Neutrophil (primary cell): Measurements from ENCODE around the gene INTS6.

ENCODE experiments used
- H3K27ac ChIP-seq: fragments of 200-600 bp; sonication (generic); 2 replicates; pipeline ENCODE4 v1.5.1; 2016; ENCODE audit warnings: mild to moderate bottlenecking, moderate library complexity
- H3K27me3 ChIP-seq: fragments of 200-600 bp; sonication (generic); 2 replicates; pipeline ENCODE4 v1.6.0; 2016; ENCODE audit warnings: mild to moderate bottlenecking
- H3K36me3 ChIP-seq: fragments of 200-600 bp; sonication (generic); 2 replicates; pipeline ENCODE4 v1.5.1; 2017
- H3K4me1 ChIP-seq, 2 experiments: fragments of 200-600 bp in 1 of 2; sonication (generic) in 1 of 2; 1 replicate in 1 of 2; 2 replicates in 1 of 2; pipeline versions ENCODE4 v1.5.1 to v1.6.1; 2013 to 2016; ENCODE audit warnings: low read depth in 1 of 2, low read length in 1 of 2, mild to moderate bottlenecking in 1 of 2, moderate library complexity in 1 of 2; ENCODE audit not compliant: control insufficient read depth in 1 of 2, insufficient read depth in 1 of 2
- H3K4me3 ChIP-seq, 2 experiments: fragments of 200-600 bp in 1 of 2; sonication (generic) in 1 of 2; 1 replicate in 1 of 2; 2 replicates in 1 of 2; pipeline ENCODE4 v1.5.1; 2013 to 2016; ENCODE audit warnings: low read depth in 1 of 2, low read length in 1 of 2, mild to moderate bottlenecking in 1 of 2, moderate library complexity in 1 of 2
- H3K9me3 ChIP-seq: fragments of 200-600 bp; sonication (generic); 2 replicates; pipeline ENCODE4 v1.5.1; 2016
- CTCF ChIP-seq: fragments of 200-600 bp; sonication (generic); IDR thresholded peaks from 2 replicates; pipeline ENCODE4 v1.5.1; 2016; ENCODE audit warnings: antibody characterized with exemption

Gene INTS6

GRCh38 chr13:51373451-51373850 is 79.4 kb downstream of the INTS6 start:
- H3K4me3 ChIP-seq = no peak overlapping the region
- H3K9me3 ChIP-seq = no peaks in the 10 kb centered on the region
- peaks cover 71% of the 10 kb centered on the region for H3K36me3 ChIP-seq
- no peaks in the 10 kb centered on the region for H3K27me3 ChIP-seq
- TF ChIP-seq CTCF = no peak
- no peak overlapping the region for H3K27ac ChIP-seq
- peaks cover 24% of the 10 kb centered on the region in 2 experiments for H3K4me1 ChIP-seq

- Histone ChIP-seq H3K27me3 (no peaks in the 10 kb centered on the region), H3K4me3 (no peak overlapping the region), H3K27ac (peak overlapping the region; percentile 51), H3K9me3 (no peaks in the 10 kb centered on the region), H3K4me1 (peaks cover 24% of the 10 kb centered on the region in 2 experiments), H3K36me3 (peaks cover 75% of the 10 kb centered on the region)
- no peak for TF ChIP-seq CTCF
Measured at GRCh38 chr13:51371768-51372399, 81.0 kb downstream of the INTS6 start.

- Histone ChIP-seq H3K27me3 (no peaks in the 10 kb centered on the region), H3K4me1 (peaks cover 24% of the 10 kb centered on the region in 2 experiments), H3K4me3 (no peak overlapping the region), H3K27ac (no peak overlapping the region), H3K36me3 (peaks cover 72% of the 10 kb centered on the region), H3K9me3 (no peaks in the 10 kb centered on the region)
- TF ChIP-seq CTCF = no peak
Measured at GRCh38 chr13:51370811-51371210, 82.0 kb downstream of the INTS6 start.

- no peaks in the 10 kb centered on the region for H3K27me3 ChIP-seq
- TF ChIP-seq CTCF = no peak
- no peaks in the 10 kb centered on the region for H3K9me3 ChIP-seq
- peaks cover 24% of the 10 kb centered on the region in 2 experiments for H3K4me1 ChIP-seq
- peaks cover 72% of the 10 kb centered on the region for H3K36me3 ChIP-seq
- peak overlapping the region; percentile 15 for H3K27ac ChIP-seq
- H3K4me3 ChIP-seq = no peak overlapping the region
Measured at GRCh38 chr13:51370116-51370515, 82.7 kb downstream of the INTS6 start.

- H3K4me1 ChIP-seq = no peaks in the 10 kb centered on the region
- H3K27me3 ChIP-seq = no peaks in the 10 kb centered on the region
- H3K27ac ChIP-seq = no peak overlapping the region
- no peaks in the 10 kb centered on the region for H3K9me3 ChIP-seq
- H3K36me3 ChIP-seq = peaks cover 82% of the 10 kb centered on the region
- no peak for TF ChIP-seq CTCF
- H3K4me3 ChIP-seq = no peak overlapping the region
Measured at GRCh38 chr13:51364404-51365008, 88.3 kb downstream of the INTS6 start.
